ENCODE data around the gene ARHGEF10L.

Gene ARHGEF10L

DNA sequence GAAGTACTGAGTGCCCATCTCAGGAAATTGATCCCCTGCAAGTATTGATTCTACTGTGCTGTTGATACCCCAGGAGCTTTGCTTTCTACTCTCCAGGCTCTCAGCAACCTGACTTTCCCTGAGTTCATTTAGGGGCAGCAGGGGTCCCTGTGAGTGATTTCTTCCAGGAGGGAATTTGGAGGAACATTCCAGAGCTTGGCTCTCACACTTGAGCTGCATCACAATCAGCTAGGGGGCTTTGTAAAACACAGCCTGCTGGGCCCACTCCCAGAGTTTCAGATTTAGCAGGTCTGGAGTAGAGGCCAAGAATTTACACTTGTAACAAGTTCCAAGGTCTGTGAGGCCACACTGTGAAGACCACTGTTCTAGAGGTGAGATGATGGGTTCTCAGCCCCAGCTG is 199.6 kb downstream of the ARHGEF10L start:
- no peak for DNase-seq (ENCODE audit: low read depth, low spot score)
- CTCF ChIA-PET: no interaction called here
- H3K4me3 ChIP-seq (ENCODE audit: low read depth, low read length): no peak overlapping the region
- TF ChIP-seq, protein P1, sequence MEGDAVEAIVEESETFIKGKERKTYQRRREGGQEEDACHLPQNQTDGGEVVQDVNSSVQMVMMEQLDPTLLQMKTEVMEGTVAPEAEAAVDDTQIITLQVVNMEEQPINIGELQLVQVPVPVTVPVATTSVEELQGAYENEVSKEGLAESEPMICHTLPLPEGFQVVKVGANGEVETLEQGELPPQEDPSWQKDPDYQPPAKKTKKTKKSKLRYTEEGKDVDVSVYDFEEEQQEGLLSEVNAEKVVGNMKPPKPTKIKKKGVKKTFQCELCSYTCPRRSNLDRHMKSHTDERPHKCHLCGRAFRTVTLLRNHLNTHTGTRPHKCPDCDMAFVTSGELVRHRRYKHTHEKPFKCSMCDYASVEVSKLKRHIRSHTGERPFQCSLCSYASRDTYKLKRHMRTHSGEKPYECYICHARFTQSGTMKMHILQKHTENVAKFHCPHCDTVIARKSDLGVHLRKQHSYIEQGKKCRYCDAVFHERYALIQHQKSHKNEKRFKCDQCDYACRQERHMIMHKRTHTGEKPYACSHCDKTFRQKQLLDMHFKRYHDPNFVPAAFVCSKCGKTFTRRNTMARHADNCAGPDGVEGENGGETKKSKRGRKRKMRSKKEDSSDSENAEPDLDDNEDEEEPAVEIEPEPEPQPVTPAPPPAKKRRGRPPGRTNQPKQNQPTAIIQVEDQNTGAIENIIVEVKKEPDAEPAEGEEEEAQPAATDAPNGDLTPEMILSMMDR (IDR thresholded peaks at IDR 0.05; ENCODE audit: insufficient read depth, low read length, missing control alignments): no peak
- POLR2A ChIA-PET: no interaction called here

DNA sequence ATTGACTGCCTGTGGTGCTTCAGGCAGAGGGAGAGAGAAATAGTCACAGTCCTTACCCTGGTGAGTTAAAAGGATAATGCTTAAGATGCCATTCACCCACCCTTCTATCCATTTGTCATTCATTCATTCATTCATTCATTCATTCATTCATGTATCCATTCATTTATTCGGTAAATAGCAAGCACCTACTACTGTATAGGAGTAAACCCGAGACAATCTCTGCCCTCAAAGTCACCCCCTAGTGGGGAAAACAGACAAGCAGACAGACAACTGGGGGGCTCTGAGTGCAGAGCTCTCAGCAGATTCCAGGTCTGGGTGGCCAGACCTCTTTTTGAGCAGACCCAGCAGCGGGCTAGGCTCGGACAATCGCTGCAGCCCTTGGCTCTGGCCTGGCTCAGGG is 201.6 kb downstream of the ARHGEF10L start:
- ChIA-PET CTCF (no interaction called here), POLR2A (no interaction called here)
- TF ChIP-seq, protein P1 (IDR thresholded peaks at IDR 0.05; ENCODE audit: insufficient read depth, low read length, missing control alignments): no peak

DNA sequence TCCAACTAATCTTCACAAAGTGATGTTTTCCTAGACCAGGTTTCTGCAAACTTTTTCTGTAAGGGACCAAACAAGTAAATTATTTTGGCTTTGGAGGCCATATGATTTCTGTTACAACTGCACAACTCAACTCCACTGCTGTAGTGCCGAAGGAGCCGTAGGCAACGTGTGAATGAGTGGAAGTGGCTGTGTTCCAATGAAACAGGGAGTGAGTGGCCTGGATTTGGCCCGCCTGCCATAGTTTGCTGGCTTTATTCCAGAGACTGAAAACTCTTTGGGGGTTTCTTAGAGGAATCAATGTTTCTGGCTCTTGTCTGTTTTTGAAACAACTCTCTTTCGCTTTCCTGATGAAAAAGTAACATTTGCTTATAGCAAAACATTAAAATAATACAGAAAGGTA is 203.1 kb downstream of the ARHGEF10L start:
- no peak for DNase-seq (ENCODE audit: low read depth, low spot score)
- CTCF ChIA-PET: no interaction called here
- H3K4me3 ChIP-seq (ENCODE audit: low read depth, low read length): no peak overlapping the region
- POLR2A ChIA-PET: no interaction called here
- TF ChIP-seq, protein P1 (IDR thresholded peaks at IDR 0.05; ENCODE audit: insufficient read depth, low read length, missing control alignments): no peak

More for the DNA sequence above, 201.6 kb downstream of the ARHGEF10L start:
- no peak overlapping the region for H3K4me3 ChIP-seq (ENCODE audit: low read depth, low read length)
- no peak for DNase-seq (ENCODE audit: low read depth, low spot score)

DNA sequence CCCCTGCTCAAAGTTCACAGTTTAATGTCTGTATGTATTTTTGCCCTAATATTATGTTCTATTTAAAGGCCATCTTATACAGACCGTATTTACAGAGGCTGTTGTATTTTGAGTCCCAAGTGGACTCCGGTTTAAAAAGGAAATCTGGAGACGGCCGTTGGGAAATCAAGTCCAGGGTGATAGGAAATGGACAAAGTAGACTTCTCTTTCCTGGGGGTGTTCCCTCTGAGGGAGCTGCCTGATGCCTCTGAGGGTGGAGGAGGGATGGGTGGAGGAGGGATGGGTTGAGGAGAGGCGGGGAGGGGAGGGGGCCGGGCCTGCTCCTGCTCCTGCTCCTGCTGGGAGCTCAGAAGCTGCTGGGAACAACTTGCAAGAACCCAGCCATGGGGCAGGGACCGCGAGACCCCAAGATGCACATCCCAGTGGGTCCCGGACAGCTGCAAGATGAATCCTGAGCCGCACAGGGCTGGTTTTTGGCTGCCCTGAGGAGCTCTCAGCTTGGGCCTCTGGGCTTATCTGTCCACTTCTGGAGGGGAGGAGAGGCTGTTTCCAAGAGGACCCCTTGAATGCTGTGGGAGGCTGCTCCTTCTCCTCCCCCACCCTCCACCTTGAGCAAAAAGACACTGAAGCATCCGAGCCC is 203.6 kb downstream of the ARHGEF10L start:
- no peak for DNase-seq (ENCODE audit: low read depth, low spot score)
- POLR2A ChIA-PET: no interaction called here
- TF ChIP-seq, protein P1 (IDR thresholded peaks at IDR 0.05; ENCODE audit: insufficient read depth, low read length, missing control alignments): no peak
- H3K4me3 ChIP-seq (ENCODE audit: low read depth, low read length): no peak overlapping the region
- CTCF ChIA-PET: no interaction called here

DNA sequence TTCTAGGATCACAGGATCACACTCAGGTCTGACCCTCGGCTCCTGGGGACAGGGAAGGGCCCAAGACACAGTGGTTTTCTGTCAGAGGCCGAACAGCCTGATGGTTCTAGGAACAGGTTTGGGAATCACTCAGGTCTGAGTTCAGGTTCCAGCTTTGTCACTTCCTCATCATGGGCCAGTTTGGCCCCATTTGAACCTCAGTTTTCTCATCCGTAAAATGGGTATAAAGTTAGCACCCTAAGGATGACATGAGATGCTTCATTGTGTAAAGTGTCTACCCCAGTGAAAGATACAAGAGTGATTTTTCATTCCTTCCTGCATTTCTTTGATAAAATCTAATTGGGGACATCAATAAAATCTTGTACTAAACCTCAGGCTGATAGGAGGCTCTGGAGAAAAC is 204.4 kb downstream of the ARHGEF10L start:
- CTCF ChIA-PET: interaction anchor here (1.2 kb wide), 1 partner anchor 82 kb away, joined by 5 read pairs; no protein-coding TSS in a partner anchor

DNA sequence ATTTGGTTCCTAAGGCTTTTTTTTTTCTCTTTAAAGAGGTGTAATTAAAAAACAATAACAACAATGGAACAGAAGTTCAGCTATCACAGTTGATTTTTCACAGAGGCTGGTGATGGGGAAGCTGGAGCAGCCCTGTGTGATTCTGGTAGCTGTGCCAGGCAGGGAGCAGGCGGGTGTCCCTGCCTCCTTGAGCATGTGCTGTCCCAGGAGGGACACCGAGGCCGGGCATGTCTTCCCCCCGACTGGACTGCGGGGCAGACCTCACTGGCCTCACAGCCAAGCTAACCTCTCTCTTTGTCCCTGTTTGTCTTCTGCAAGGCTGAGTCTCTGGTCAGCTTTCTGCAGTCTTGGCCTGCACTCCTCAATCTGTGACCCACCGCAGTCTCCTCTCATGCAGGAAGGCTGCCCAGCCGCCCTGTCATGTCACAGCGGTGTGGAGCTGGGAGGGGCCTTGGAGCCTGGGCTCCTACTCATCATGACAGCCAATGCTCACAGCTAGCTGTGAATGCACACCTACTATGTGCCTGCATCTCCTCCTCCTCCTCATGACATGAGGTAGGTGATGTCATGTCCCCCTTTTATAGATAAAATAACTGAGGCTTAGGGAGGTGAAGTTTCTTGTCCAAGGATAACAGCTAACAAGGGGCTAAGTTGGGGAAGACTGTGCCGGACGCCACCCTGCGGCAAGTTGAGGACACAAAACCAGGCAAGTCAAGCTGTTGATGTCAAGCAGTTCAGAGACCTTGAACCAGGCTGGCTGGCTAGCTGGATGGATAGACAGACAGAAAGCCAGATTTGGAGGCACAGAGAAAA is 205.4 kb downstream of the ARHGEF10L start:
- CTCF ChIA-PET: interaction anchor here (1.1 to 1.4 kb wide), 3 partner anchors 24 to 83 kb away, joined by 3 to 5 read pairs (median 5); no protein-coding TSS in a partner anchor
- POLR2A ChIA-PET: no interaction called here
- DNase-seq (ENCODE audit: low read depth, low spot score): no peak
- TF ChIP-seq, protein P1 (IDR thresholded peaks at IDR 0.05; ENCODE audit: insufficient read depth, low read length, missing control alignments): no peak
- H3K4me3 ChIP-seq (ENCODE audit: low read depth, low read length): no peak overlapping the region

More for the DNA sequence above, 204.4 kb downstream of the ARHGEF10L start:
- POLR2A ChIA-PET: no interaction called here
- H3K4me3 ChIP-seq (ENCODE audit: low read depth, low read length): no peak overlapping the region
- DNase-seq (ENCODE audit: low read depth, low spot score): no peak
- TF ChIP-seq, protein P1 (IDR thresholded peaks at IDR 0.05; ENCODE audit: insufficient read depth, low read length, missing control alignments): no peak

Measured in AG04449 (cell line).